H9 (cell line): ENCODE results near the gene C20orf144. TPM values are rescaled to one million over a fixed set of nuclear protein-coding genes. Genes with fewer than 3 reads are reported as not detected.

Experiments
- DNase-seq: peaks from one replicate; pipeline ENCODE4 v3.0.0-alpha.2; 2017
- H2AFZ ChIP-seq: one replicate; pipeline ENCODE4 v1.6.1; 2013; ENCODE audit warnings: mild to moderate bottlenecking, low read length, control low read depth, moderate library complexity
- H2AK5ac ChIP-seq: 2 replicates; pipeline ENCODE4 v1.6.1; 2013; ENCODE audit warnings: low read length, control low read depth, mixed read lengths; ENCODE audit not compliant: insufficient read length
- H2BK120ac ChIP-seq: one replicate; pipeline ENCODE4 v1.6.1; 2013; ENCODE audit warnings: low read depth, mild to moderate bottlenecking, low read length, control low read depth, inconsistent platforms; ENCODE audit not compliant: poor library complexity, severe bottlenecking
- H2BK12ac ChIP-seq: 2 replicates; pipeline ENCODE4 v1.6.1; 2013; ENCODE audit warnings: low read length, control low read depth, mixed read lengths, low read depth; ENCODE audit not compliant: insufficient read length
- H2BK15ac ChIP-seq: 2 replicates; pipeline ENCODE4 v1.6.1; 2013; ENCODE audit warnings: low read depth, low read length, control low read depth
- H2BK20ac ChIP-seq: one replicate; pipeline ENCODE4 v1.6.1; 2013; ENCODE audit warnings: low read depth, mild to moderate bottlenecking, low read length, control low read depth, inconsistent platforms; ENCODE audit not compliant: poor library complexity, severe bottlenecking
- H2BK5ac ChIP-seq: 2 replicates; pipeline ENCODE4 v1.6.1; 2013; ENCODE audit warnings: low read length, control low read depth, mixed read lengths; ENCODE audit not compliant: insufficient read length
- H3K14ac ChIP-seq: 2 replicates; pipeline ENCODE4 v1.6.1; 2013; ENCODE audit warnings: low read length, control low read depth; ENCODE audit not compliant: insufficient read depth
- H3K18ac ChIP-seq: 2 replicates; pipeline ENCODE4 v1.6.1; 2013; ENCODE audit warnings: low read depth, mild to moderate bottlenecking, mixed read lengths, low read length, control low read depth; ENCODE audit not compliant: insufficient read length
- H3K23ac ChIP-seq: 2 replicates; pipeline ENCODE4 v1.6.1; 2013; ENCODE audit warnings: low read length, control low read depth, mixed read lengths, low read depth; ENCODE audit not compliant: insufficient read length
- H3K23me2 ChIP-seq: 2 replicates; pipeline ENCODE4 v1.6.1; 2013; ENCODE audit warnings: low read depth, mild to moderate bottlenecking, mixed read lengths, low read length, control low read depth; ENCODE audit not compliant: insufficient read length, poor library complexity, severe bottlenecking
- H3K27ac ChIP-seq: 2 replicates; pipeline ENCODE4 v1.5.1; 2013; ENCODE audit warnings: low read length, control low read depth, mixed read lengths, low read depth; ENCODE audit not compliant: insufficient read length
- H3K27me3 ChIP-seq: 2 replicates; pipeline ENCODE4 v1.6.1; 2013; ENCODE audit warnings: low read length, control low read depth, inconsistent platforms; ENCODE audit not compliant: insufficient read depth
- H3K4ac ChIP-seq: 2 replicates; pipeline ENCODE4 v1.6.1; 2013; ENCODE audit warnings: low read depth, mild to moderate bottlenecking, control low read depth, inconsistent platforms, low read length, moderate library complexity
- H3K4me1 ChIP-seq: 2 replicates; pipeline ENCODE4 v1.6.1; 2013; ENCODE audit warnings: low read length, control low read depth, inconsistent platforms; ENCODE audit not compliant: insufficient read depth
- H3K4me2 ChIP-seq: 2 replicates; pipeline ENCODE4 v1.6.1; 2013; ENCODE audit warnings: low read length, control low read depth, mixed read lengths; ENCODE audit not compliant: insufficient read length, insufficient read depth
- H3K56ac ChIP-seq: 2 replicates; pipeline ENCODE4 v1.6.1; 2013; ENCODE audit warnings: low read depth, mild to moderate bottlenecking, mixed read lengths, low read length, control low read depth; ENCODE audit not compliant: insufficient read length
- H3K79me1 ChIP-seq: 2 replicates; pipeline ENCODE4 v1.6.1; 2013; ENCODE audit warnings: low read depth, mild to moderate bottlenecking, moderate library complexity, low read length, control low read depth, inconsistent platforms; ENCODE audit not compliant: insufficient read depth, poor library complexity, severe bottlenecking
- H3K79me2 ChIP-seq: 2 replicates; pipeline ENCODE4 v1.6.1; 2013; ENCODE audit warnings: low read length, control low read depth, inconsistent platforms; ENCODE audit not compliant: insufficient read depth
- H3K9ac ChIP-seq: 2 replicates; pipeline ENCODE4 v1.6.1; 2013; ENCODE audit warnings: low read length, control low read depth, mixed read lengths; ENCODE audit not compliant: insufficient read length; ENCODE audit errors: extremely low read depth
- H3K9me3 ChIP-seq: one replicate; pipeline ENCODE4 v1.6.1; 2013; ENCODE audit warnings: low read depth, low read length, inconsistent platforms; ENCODE audit not compliant: control insufficient read depth
- H3T11ph ChIP-seq: one replicate; pipeline ENCODE4 v1.6.1; 2013; ENCODE audit warnings: mild to moderate bottlenecking, low read length, control low read depth, inconsistent platforms
- H4K20me1 ChIP-seq: one replicate; pipeline ENCODE4 v1.6.1; 2013; ENCODE audit not compliant: control insufficient read depth, insufficient read length, insufficient read depth
- H4K5ac ChIP-seq: 2 replicates; pipeline ENCODE4 v1.6.1; 2013; ENCODE audit warnings: low read depth, mild to moderate bottlenecking, mixed read lengths, low read length, control low read depth; ENCODE audit not compliant: insufficient read length
- H4K8ac ChIP-seq: replicated peaks from 2 replicates; pipeline ENCODE4 v1.6.1; 2013; ENCODE audit warnings: low read length, control low read depth, mixed read lengths, low read depth; ENCODE audit not compliant: insufficient read length
- H4K91ac ChIP-seq: 2 replicates; pipeline ENCODE4 v1.6.1; 2013; ENCODE audit warnings: low read depth, mild to moderate bottlenecking, moderate library complexity, mixed read lengths, low read length, control low read depth; ENCODE audit not compliant: insufficient read length
- H3K27ac Mint-ChIP-seq, 3 experiments: 2 replicates in 2 of 3; 3 replicates in 1 of 3; pipeline ENCODE4 v1.8.0; 2020 to 2021; ENCODE audit warnings: mixed read lengths in 3 of 3, mild to moderate bottlenecking in 1 of 3, moderate library complexity in 1 of 3
- H3K27me3 Mint-ChIP-seq: 2 replicates; pipeline ENCODE4 v1.8.0; 2021; ENCODE audit warnings: low read depth, mild to moderate bottlenecking, moderate library complexity, mixed read lengths
- H3K36me3 Mint-ChIP-seq, 3 experiments: 2 replicates in 2 of 3; 3 replicates in 1 of 3; pipeline ENCODE4 v1.8.0; 2020 to 2021; ENCODE audit warnings: low read depth in 3 of 3, mixed read lengths in 3 of 3; ENCODE audit not compliant: insufficient read depth in 1 of 3
- H3K4me1 Mint-ChIP-seq, 2 experiments: 2 replicates each; pipeline ENCODE4 v1.8.0; 2020; ENCODE audit warnings: mixed read lengths in 2 of 2
- H3K4me3 Mint-ChIP-seq, 2 experiments: 2 replicates in 1 of 2; 3 replicates in 1 of 2; pipeline ENCODE4 v1.8.0; 2020 to 2021; ENCODE audit warnings: mild to moderate bottlenecking in 2 of 2, mixed read lengths in 2 of 2, moderate library complexity in 1 of 2
- H3K9me3 Mint-ChIP-seq, 2 experiments: 2 replicates in 1 of 2; 3 replicates in 1 of 2; pipeline ENCODE4 v1.8.0; 2020; ENCODE audit warnings: mild to moderate bottlenecking in 2 of 2, mixed read lengths in 2 of 2, moderate library complexity in 1 of 2
- CTCF ChIP-seq: fragments of 200-600 bp; sonication (generic); conservative IDR thresholded peaks from 3 replicates; pipeline ENCODE4 v1.8.0; 2021; ENCODE audit warnings: antibody characterized with exemption, mild to moderate bottlenecking
- WGBS: extraction: QIAGEN DNeasy Blood & Tissue Kit; methylation state at CpG from one replicate; pipeline ENCODE4 v1.1.7; 2013; ENCODE audit warnings: missing lambda C conversion rate, low lambda C conversion rate, mixed read lengths; ENCODE audit not compliant: insufficient read length; ENCODE audit errors: extremely low coverage; 5-methylcytosine and 5-hydroxymethylcytosine counted together
- total RNA-seq: library from RNA; stranded (reverse); gene quantifications from 2 replicates; pipeline ENCODE4 v1.2.1, GENCODE V29; 2021

Gene C20orf144
- total RNA-seq, 1 experiment from 2014 or later: 0.26 TPM

GRCh38 chr20:33704197-33704924 lies 42.2 kb downstream of the C20orf144 start:
- Histone ChIP-seq H3K23ac (no peak overlapping the region), H2BK15ac (no peak overlapping the region), H3K9ac (no peak overlapping the region), H3K4ac (no peak overlapping the region), H3K14ac (no peak overlapping the region), H3T11ph (no peak overlapping the region), H4K8ac (no peak overlapping the region), H4K5ac (no peak overlapping the region), H3K4me1 (no peaks in the 10 kb centered on the region), H3K79me1 (no peaks in the 10 kb centered on the region), H3K56ac (no peak overlapping the region), H3K23me2 (no peaks in the 10 kb centered on the region), H2BK120ac (no peak overlapping the region), H2AK5ac (no peak overlapping the region), H3K4me2 (no peak overlapping the region), H2BK5ac (no peak overlapping the region), H3K9me3 (no peaks in the 10 kb centered on the region), H4K20me1 (no peaks in the 10 kb centered on the region), H2BK12ac (no peak overlapping the region), H3K27ac (no peak overlapping the region), H3K18ac (no peak overlapping the region), H3K79me2 (no peaks in the 10 kb centered on the region), H2AFZ (no peak overlapping the region), H2BK20ac (no peak overlapping the region), H4K91ac (no peak overlapping the region), H3K27me3 (no peaks in the 10 kb centered on the region)
- WGBS: no CpG with 5 or more reads among the region's 11 CpGs
- Mint-ChIP-seq H3K9me3 (peaks cover 17 to 23% of the 10 kb centered on the region in 2 experiments), H3K4me1 (peaks cover 3 to 5% of the 10 kb centered on the region in 2 experiments), H3K27me3 (peaks cover 7% of the 10 kb centered on the region; the same call in 1 of the 2 replicates), H3K27ac (no peak overlapping the region), H3K4me3 (no peak overlapping the region), H3K36me3 (peaks cover 8 to 18% (median 8%) of the 10 kb centered on the region in 3 experiments; a peak in 6 of 7 replicates)
- no peak for TF ChIP-seq CTCF
- no peak for DNase-seq
